Measurements from ENCODE around the gene CEP63.

The CEP63 gene

GRCh38 chr3:134466331-134466730, 19.5 kb upstream of the CEP63 start:
- no peak for DNase-seq
- Histone ChIP-seq H3K27ac (ENCODE audit: insufficient read depth, low read length, poor library complexity, severe bottlenecking) (no peak overlapping the region), H3K4me1 (ENCODE audit: control insufficient read depth, insufficient read depth, low read length, poor library complexity, severe bottlenecking) (no peaks in the 10 kb centered on the region), H3K4me3 (ENCODE audit: insufficient read depth, low read depth, low read length, poor library complexity, severe bottlenecking) (no peak overlapping the region), H3K36me3 (ENCODE audit: control insufficient read depth, insufficient read depth, low read length) (no peaks in the 10 kb centered on the region), H3K9me3 (ENCODE audit: control insufficient read depth, low read length) (no peaks in the 10 kb centered on the region), H3K27me3 (replicated peaks; ENCODE audit: control insufficient read depth, insufficient read depth, low read length, poor library complexity, severe bottlenecking) (no peaks in the 10 kb centered on the region)

- no peaks in the 10 kb centered on the region for H3K27me3 ChIP-seq (replicated peaks; ENCODE audit: control insufficient read depth, insufficient read depth, low read length, poor library complexity, severe bottlenecking)
- no peaks in the 10 kb centered on the region for H3K4me1 ChIP-seq (ENCODE audit: control insufficient read depth, insufficient read depth, low read length, poor library complexity, severe bottlenecking)
Observed at GRCh38 chr3:134468519-134468918, 17.3 kb upstream of the CEP63 start.

GRCh38 chr3:134471521-134472193, 14.2 kb upstream of the CEP63 start:
- H3K27ac ChIP-seq (ENCODE audit: insufficient read depth, low read length, poor library complexity, severe bottlenecking) = no peak overlapping the region
- peaks cover 9% of the 10 kb centered on the region for H3K36me3 ChIP-seq (ENCODE audit: control insufficient read depth, insufficient read depth, low read length)
- H3K4me1 ChIP-seq (ENCODE audit: control insufficient read depth, insufficient read depth, low read length, poor library complexity, severe bottlenecking) = no peaks in the 10 kb centered on the region
- no peak overlapping the region for H3K4me3 ChIP-seq (ENCODE audit: insufficient read depth, low read depth, low read length, poor library complexity, severe bottlenecking)
- DNase-seq = no peak
- H3K27me3 ChIP-seq (replicated peaks; ENCODE audit: control insufficient read depth, insufficient read depth, low read length, poor library complexity, severe bottlenecking) = no peaks in the 10 kb centered on the region
- H3K9me3 ChIP-seq (ENCODE audit: control insufficient read depth, low read length) = no peaks in the 10 kb centered on the region

More at GRCh38 chr3:134468519-134468918, 17.3 kb upstream of the CEP63 start:
- Histone ChIP-seq H3K36me3 (ENCODE audit: control insufficient read depth, insufficient read depth, low read length) (no peaks in the 10 kb centered on the region), H3K27ac (ENCODE audit: insufficient read depth, low read length, poor library complexity, severe bottlenecking) (no peak overlapping the region), H3K4me3 (ENCODE audit: insufficient read depth, low read depth, low read length, poor library complexity, severe bottlenecking) (no peak overlapping the region), H3K9me3 (ENCODE audit: control insufficient read depth, low read length) (no peaks in the 10 kb centered on the region)
- no peak for DNase-seq

GRCh38 chr3:134472831-134473230, 13.0 kb upstream of the CEP63 start:
- Histone ChIP-seq H3K27me3 (replicated peaks; ENCODE audit: control insufficient read depth, insufficient read depth, low read length, poor library complexity, severe bottlenecking) (no peaks in the 10 kb centered on the region), H3K9me3 (ENCODE audit: control insufficient read depth, low read length) (no peaks in the 10 kb centered on the region), H3K27ac (ENCODE audit: insufficient read depth, low read length, poor library complexity, severe bottlenecking) (no peak overlapping the region), H3K4me3 (ENCODE audit: insufficient read depth, low read depth, low read length, poor library complexity, severe bottlenecking) (no peak overlapping the region), H3K4me1 (ENCODE audit: control insufficient read depth, insufficient read depth, low read length, poor library complexity, severe bottlenecking) (no peaks in the 10 kb centered on the region), H3K36me3 (ENCODE audit: control insufficient read depth, insufficient read depth, low read length) (peaks cover 21% of the 10 kb centered on the region)
- no peak for DNase-seq

- H3K4me3 ChIP-seq (ENCODE audit: insufficient read depth, low read depth, low read length, poor library complexity, severe bottlenecking) = no peak overlapping the region
- H3K27me3 ChIP-seq (replicated peaks; ENCODE audit: control insufficient read depth, insufficient read depth, low read length, poor library complexity, severe bottlenecking) = no peaks in the 10 kb centered on the region
- peak; percentile 30 to 65 (median 47) for DNase-seq
- H3K4me1 ChIP-seq (ENCODE audit: control insufficient read depth, insufficient read depth, low read length, poor library complexity, severe bottlenecking) = no peaks in the 10 kb centered on the region
- no peaks in the 10 kb centered on the region for H3K9me3 ChIP-seq (ENCODE audit: control insufficient read depth, low read length)
- no peak overlapping the region for H3K27ac ChIP-seq (ENCODE audit: insufficient read depth, low read length, poor library complexity, severe bottlenecking)
- H3K36me3 ChIP-seq (ENCODE audit: control insufficient read depth, insufficient read depth, low read length) = peaks cover 32% of the 10 kb centered on the region
Observed at GRCh38 chr3:134473868-134474546, 11.8 kb upstream of the CEP63 start.

GRCh38 chr3:134474956-134475355, 10.9 kb upstream of the CEP63 start:
- no peak overlapping the region for H3K4me3 ChIP-seq (ENCODE audit: insufficient read depth, low read depth, low read length, poor library complexity, severe bottlenecking)
- no peaks in the 10 kb centered on the region for H3K27me3 ChIP-seq (replicated peaks; ENCODE audit: control insufficient read depth, insufficient read depth, low read length, poor library complexity, severe bottlenecking)
- no peaks in the 10 kb centered on the region for H3K4me1 ChIP-seq (ENCODE audit: control insufficient read depth, insufficient read depth, low read length, poor library complexity, severe bottlenecking)
- H3K36me3 ChIP-seq (ENCODE audit: control insufficient read depth, insufficient read depth, low read length) = peaks cover 32% of the 10 kb centered on the region
- H3K27ac ChIP-seq (ENCODE audit: insufficient read depth, low read length, poor library complexity, severe bottlenecking) = no peak overlapping the region
- no peaks in the 10 kb centered on the region for H3K9me3 ChIP-seq (ENCODE audit: control insufficient read depth, low read length)
- no peak for DNase-seq

- Histone ChIP-seq H3K27me3 (replicated peaks; ENCODE audit: control insufficient read depth, insufficient read depth, low read length, poor library complexity, severe bottlenecking) (no peaks in the 10 kb centered on the region), H3K27ac (ENCODE audit: insufficient read depth, low read length, poor library complexity, severe bottlenecking) (no peak overlapping the region), H3K9me3 (ENCODE audit: control insufficient read depth, low read length) (no peaks in the 10 kb centered on the region), H3K4me1 (ENCODE audit: control insufficient read depth, insufficient read depth, low read length, poor library complexity, severe bottlenecking) (no peaks in the 10 kb centered on the region), H3K4me3 (ENCODE audit: insufficient read depth, low read depth, low read length, poor library complexity, severe bottlenecking) (no peak overlapping the region), H3K36me3 (ENCODE audit: control insufficient read depth, insufficient read depth, low read length) (peaks cover 44% of the 10 kb centered on the region)
- DNase-seq = no peak
Observed at GRCh38 chr3:134476306-134476705, 9.6 kb upstream of the CEP63 start.

GRCh38 chr3:134477002-134477401, 8.9 kb upstream of the CEP63 start:
- H3K4me3 ChIP-seq (ENCODE audit: insufficient read depth, low read depth, low read length, poor library complexity, severe bottlenecking) = no peak overlapping the region
- H3K36me3 ChIP-seq (ENCODE audit: control insufficient read depth, insufficient read depth, low read length) = peaks cover 50% of the 10 kb centered on the region
- no peaks in the 10 kb centered on the region for H3K9me3 ChIP-seq (ENCODE audit: control insufficient read depth, low read length)
- no peak for DNase-seq
- H3K27ac ChIP-seq (ENCODE audit: insufficient read depth, low read length, poor library complexity, severe bottlenecking) = no peak overlapping the region
- no peaks in the 10 kb centered on the region for H3K27me3 ChIP-seq (replicated peaks; ENCODE audit: control insufficient read depth, insufficient read depth, low read length, poor library complexity, severe bottlenecking)
- no peaks in the 10 kb centered on the region for H3K4me1 ChIP-seq (ENCODE audit: control insufficient read depth, insufficient read depth, low read length, poor library complexity, severe bottlenecking)

- Histone ChIP-seq H3K4me1 (ENCODE audit: control insufficient read depth, insufficient read depth, low read length, poor library complexity, severe bottlenecking) (no peaks in the 10 kb centered on the region), H3K27ac (ENCODE audit: insufficient read depth, low read length, poor library complexity, severe bottlenecking) (no peak overlapping the region), H3K27me3 (replicated peaks; ENCODE audit: control insufficient read depth, insufficient read depth, low read length, poor library complexity, severe bottlenecking) (no peaks in the 10 kb centered on the region), H3K4me3 (ENCODE audit: insufficient read depth, low read depth, low read length, poor library complexity, severe bottlenecking) (no peak overlapping the region), H3K36me3 (ENCODE audit: control insufficient read depth, insufficient read depth, low read length) (peaks cover 58% of the 10 kb centered on the region), H3K9me3 (ENCODE audit: control insufficient read depth, low read length) (no peaks in the 10 kb centered on the region)
- DNase-seq = no peak
Observed at GRCh38 chr3:134477938-134478337, 7.9 kb upstream of the CEP63 start.

GRCh38 chr3:134480546-134480945, 5.3 kb upstream of the CEP63 start:
- Histone ChIP-seq H3K9me3 (ENCODE audit: control insufficient read depth, low read length) (no peaks in the 10 kb centered on the region), H3K27ac (ENCODE audit: insufficient read depth, low read length, poor library complexity, severe bottlenecking) (no peak overlapping the region), H3K27me3 (replicated peaks; ENCODE audit: control insufficient read depth, insufficient read depth, low read length, poor library complexity, severe bottlenecking) (no peaks in the 10 kb centered on the region), H3K4me3 (ENCODE audit: insufficient read depth, low read depth, low read length, poor library complexity, severe bottlenecking) (no peak overlapping the region), H3K4me1 (ENCODE audit: control insufficient read depth, insufficient read depth, low read length, poor library complexity, severe bottlenecking) (peaks cover 7% of the 10 kb centered on the region), H3K36me3 (ENCODE audit: control insufficient read depth, insufficient read depth, low read length) (peaks cover 58% of the 10 kb centered on the region)
- no peak for DNase-seq

Data from effector memory CD4-positive, alpha-beta T cell (primary cell).